Stimulated activated CD4-positive, alpha-beta T cell treated with anti-CD3 and anti-CD28 coated beads, Interleukin-4, amount 100 ng/mL, for 1 hour (primary cell): ENCODE measurements around the gene MUS81.
A peak's percentile ranks its signal among the peaks of the same experiment; 100 is the strongest.

Experiments
- DNase-seq: peaks from one replicate; pipeline ENCODE4 v3.0.0-alpha.2; 2020

Gene MUS81

DNA sequence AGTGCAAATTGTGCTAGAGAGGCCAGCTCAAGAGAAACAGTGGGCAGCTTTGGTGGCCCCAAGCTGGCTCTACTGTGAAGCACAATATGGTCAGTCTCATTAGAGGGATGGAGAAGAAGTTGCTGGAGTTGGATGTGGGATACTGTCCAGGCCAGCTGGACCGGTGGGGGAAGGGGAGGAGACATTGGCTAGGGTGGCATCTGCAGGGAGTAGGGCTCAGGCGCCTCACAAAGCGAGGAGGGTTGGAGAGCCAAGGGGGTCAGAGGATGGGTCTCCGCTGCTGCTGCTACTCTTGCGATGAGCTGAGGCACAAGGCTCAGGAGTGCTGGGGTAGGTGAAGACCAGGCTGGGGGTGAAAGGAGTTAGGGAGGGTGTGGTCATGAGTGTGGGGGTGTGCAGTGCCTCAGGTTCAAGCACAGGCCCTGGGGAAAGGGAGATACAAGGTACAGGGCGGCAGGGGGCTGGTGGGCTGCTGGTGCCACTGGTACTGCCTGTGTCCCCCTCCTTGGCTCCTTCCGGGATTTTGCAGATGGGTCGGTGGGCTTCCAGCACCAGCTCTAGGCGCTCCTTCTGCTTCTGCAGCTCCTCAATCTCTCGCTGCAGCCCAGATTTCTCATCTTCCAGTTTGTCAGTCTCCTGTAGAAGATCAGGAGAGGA is 32.6 kb downstream of the MUS81 start:
- no peak for DNase-seq

GRCh38 chr11:65894034-65894591 is 33.9 kb downstream of the MUS81 start:
- no peak for DNase-seq

DNA sequence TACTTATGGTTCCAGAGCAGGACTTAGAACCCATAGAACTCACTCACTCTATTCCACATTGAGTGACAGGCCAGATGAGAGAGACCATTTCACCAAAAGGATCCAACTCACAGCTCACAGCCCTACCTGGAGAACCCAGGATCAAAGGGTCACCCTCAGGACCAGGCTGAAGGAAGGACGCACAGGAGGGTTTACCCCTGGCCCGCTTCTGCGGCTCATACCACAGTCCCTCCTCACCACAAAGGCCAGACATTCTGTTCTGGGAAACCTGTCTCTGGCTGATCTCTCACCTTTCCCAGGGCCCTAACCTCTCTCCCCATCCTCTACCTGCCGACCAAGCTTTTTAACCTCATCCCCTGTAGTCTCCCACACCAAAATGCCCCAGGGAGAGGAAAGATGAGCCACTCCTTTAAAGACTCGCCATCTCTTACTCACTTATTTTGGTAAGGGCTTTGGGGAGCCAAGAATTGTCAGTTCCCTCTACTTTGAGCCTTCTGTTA is 35.3 kb downstream of the MUS81 start:
- DNase-seq, result no peak

- DNase-seq, result no peak
Measured at GRCh38 chr11:65896034-65896999, 36.1 kb downstream of the MUS81 start.

GRCh38 chr11:65897020-65897471 is 36.8 kb downstream of the MUS81 start:
- no peak for DNase-seq

- DNase-seq, result no peak
Measured at GRCh38 chr11:65898656-65899355, 38.6 kb downstream of the MUS81 start.

- DNase-seq, result peak; percentile 81
Measured at GRCh38 chr11:65899356-65900124, 39.3 kb downstream of the MUS81 start.

DNA sequence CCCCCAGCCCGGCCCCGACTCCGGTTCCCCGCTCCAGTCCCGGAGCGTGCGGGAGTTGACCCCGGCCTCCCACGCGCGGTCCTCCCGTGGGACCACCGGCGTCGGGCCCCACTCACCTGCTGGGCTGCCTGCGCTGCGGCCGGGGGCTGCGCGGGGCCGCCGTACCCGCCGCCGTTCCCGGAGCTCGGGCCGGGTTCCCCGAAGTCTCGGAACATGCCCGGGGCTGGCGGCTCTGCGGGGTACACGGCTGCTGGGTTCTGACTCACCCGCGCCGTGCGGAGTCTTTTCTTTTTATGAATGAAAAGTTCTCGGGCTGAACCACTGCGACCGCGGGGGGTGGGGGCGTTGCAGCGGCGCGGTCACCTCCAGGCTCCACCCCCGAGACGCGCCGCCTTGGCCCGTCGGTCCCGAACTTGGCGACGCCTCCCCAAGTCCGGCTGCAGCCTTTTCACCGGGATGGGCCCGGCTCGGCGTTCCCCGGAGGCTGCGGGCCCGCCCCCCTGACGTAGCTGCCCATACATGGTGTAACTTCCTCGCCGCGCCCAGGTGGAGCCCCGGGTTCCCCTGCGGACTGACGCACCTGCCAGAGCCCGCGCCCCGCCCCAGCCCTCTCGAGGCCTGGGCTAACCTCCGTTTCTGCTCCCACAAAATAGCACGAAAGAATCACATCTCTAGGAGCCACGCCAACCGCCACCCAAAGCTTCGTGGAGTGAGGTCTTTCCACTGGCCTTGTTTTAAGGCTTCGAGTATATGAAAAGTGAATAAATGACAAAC is 40.1 kb downstream of the MUS81 start, which contains the start of gene FOSL1:
Gene FOSL1 (minus strand): TSS at position 264 of the 774 bp plus-strand sequence. CDS start 49 bp downstream, at position 215.
- peak; percentile 94 for DNase-seq

DNA sequence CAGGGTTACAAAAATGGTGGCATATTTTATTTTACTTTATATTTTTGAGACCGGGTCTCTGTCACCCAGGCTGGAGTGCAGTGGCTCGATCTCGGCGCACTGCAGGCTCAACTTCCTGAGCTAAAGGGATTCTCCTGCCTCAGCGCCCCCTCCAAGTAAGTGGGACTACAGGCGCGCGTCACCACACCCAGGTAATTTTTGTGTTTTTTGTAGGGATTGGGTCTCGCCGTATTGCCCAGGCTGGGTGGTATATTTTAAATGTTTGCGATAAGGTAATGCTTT is 40.6 kb downstream of the MUS81 start:
- DNase-seq, result no peak

- DNase-seq, result no peak
Measured at GRCh38 chr11:65903068-65903481, 42.8 kb downstream of the MUS81 start.

- no peak for DNase-seq
Measured at GRCh38 chr11:65903715-65904114, 43.5 kb downstream of the MUS81 start.

DNA sequence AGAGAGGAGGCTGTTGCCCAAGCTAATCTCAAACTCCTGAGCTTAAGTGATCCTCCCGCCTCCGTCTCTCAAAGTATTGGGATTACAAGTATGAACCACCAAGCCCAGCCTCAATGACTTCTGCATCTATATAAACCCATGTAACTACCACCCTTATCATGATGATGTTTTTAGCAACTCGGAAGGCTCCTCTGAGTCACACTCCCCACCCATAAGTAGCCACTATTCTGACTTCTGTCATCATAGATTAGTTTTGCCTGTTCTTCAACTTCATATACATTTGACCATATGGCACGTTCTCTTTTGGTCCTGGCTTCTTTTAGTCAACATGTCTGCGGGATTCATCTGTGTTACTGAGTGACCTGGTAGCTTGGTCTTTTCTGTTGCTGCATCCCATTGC is 46.4 kb downstream of the MUS81 start:
- no peak for DNase-seq

- no peak for DNase-seq
Measured at GRCh38 chr11:65907878-65908277, 47.6 kb downstream of the MUS81 start.

DNA sequence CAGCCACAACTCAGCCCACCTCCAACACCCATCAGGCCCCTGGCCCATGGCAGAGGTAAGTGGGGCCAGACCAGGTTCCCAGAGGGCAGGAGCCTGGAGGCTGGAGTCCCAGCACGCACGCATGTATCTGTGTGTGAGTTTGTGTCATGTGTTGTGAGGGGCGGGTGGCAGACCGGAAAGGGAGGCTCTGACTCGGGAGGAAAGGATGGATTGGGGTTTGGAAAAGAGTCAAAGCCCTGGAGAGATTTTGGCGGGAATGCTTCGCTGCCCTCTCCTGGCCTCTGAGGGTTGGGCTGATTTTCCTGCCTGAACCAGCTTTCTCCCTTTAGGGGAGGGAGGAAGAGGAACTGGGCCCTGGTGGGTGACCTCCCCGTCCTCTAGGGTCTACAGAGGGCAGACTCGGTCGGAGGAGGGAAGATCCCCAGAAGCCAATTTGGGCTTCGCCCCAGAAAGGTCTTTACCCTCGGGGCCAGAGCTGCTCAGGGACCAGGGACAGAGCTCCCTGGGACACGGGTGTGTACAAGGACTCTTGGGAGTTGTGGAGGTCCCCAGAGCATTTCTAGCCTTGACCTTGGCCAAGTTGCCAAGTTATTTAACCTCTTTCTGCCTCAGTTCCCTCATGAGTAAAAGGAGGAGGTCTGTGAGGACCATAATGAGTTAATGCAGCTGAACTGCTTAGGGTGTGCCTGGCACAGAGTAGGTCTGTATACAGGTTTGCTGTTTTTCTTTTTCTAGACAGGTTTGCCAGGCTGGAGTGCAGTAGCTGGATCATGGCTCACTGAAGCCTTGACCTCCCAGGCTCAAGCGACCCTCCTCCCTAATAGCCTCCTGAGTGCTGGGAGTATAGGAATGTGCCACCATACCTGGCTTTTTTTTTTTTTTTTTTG is 51.7 kb downstream of the MUS81 start:
- DNase-seq, result no peak

- no peak for DNase-seq
Measured at GRCh38 chr11:65912845-65913244, 52.6 kb downstream of the MUS81 start.

DNA sequence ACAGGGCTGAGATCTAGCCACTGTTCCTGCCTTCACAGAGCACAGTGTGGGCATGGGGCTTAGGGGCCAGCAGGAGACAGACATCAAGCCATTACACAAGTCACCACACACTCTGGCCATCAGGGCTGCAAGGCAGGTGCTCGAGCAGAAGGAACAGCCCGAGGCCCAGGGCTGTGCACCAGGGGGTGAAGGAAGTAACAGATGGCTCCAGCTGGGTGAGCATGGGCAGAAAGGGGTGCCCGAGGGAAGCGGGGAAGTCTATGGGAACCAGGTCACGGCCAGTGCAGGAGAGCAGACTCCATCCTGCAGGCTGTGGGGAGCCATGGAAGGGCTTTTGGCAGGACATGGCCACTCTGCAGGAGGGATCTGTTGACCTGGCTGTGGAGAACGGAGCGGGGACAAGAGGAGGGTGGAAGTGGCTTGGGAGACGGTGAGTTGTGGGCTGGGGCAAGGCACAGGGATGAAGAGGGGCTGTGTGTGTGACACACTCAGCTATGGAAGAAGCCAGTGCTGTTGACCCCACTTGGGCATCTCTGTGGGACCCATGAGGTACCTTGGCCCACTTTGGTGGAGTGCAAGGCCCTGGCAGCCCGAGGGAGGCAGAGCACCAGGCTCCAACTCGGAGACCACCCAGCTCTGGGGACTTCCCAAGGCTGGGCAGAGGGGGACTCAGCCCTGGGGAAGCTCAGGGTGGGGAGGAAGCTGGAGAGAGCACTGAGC is 55.0 kb downstream of the MUS81 start:
- no peak for DNase-seq

- DNase-seq, result peak; percentile 26
Measured at GRCh38 chr11:65915821-65916251, 55.6 kb downstream of the MUS81 start.
